Measurements from ENCODE around the gene TSHZ2.
"Not testable (repeated sequence)": the region's sequence is repeated elsewhere in the genome, so short reads cannot be mapped to it uniquely, and the experiment has no call there.

The TSHZ2 gene

DNA sequence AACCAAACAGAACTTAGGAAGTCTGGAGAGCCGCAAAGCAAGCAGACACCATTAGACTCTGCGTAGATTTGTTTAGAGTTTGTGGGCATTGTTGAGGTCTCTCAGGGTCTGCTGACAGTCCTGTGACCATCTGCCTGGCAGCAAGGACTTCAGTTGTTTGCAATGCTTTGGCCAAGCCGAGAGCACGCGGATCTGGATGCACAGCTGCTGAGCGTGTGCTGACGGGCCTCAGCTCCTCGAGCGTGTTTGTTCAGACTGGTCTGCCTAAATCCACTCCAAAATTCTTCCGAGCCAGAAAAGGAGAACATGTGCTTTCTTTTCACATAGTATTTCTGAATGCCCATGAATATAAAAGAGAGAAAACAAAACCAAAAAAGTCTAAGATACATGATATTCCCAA is 462.5 kb downstream of the TSHZ2 start:
- DNase-seq (ENCODE audit: low read depth in 2 of 3, low spot score in 1 of 3) = no peak

GRCh38 chr20:53436927-53437326 is 464.8 kb downstream of the TSHZ2 start:
- not testable (repeated sequence) for DNase-seq (ENCODE audit: low read depth in 2 of 3, low spot score in 1 of 3)

- DNase-seq (ENCODE audit: low read depth in 2 of 3, low spot score in 1 of 3) = no peak
These were observed 466.2 kb downstream of the TSHZ2 start for GRCh38 chr20:53438368-53438767.

DNA sequence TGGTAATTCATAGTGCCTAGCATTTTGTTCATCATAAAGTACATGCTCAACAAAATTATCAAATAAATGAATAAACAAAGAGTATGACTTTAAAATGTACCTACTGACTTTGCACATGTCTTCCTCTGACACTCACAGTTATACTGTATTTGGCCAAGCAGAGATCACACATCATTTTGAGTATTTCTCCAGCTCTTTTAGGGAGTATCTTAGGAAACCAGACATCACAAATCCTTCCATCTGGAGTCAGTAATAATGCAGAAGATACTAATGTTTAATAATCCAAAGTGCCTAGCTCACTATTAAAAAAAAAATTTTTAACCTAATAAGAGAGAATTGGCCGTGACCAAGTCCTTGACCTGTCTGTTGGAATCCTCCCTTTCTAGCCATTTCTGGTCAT is 466.9 kb downstream of the TSHZ2 start:
- DNase-seq (ENCODE audit: low read depth in 2 of 3, low spot score in 1 of 3) = no peak

DNA sequence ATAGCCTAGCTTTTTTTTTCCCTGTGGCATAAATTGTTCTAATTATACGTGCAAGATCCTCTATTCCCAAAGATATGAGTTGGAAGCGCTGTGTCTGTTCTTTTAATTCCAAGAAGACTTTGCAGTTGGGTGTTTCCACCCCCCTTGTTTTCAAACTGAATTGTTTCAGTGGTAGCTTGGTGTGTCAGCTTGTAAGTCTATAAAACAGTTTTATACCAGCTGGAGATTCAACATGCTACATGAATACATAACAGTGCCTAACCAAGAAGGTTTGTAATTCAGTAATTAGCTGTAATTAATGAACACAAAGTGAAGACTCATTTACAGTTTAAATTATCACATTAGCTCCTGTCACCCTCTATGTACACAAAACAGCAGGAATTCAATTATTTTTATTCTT is 467.5 kb downstream of the TSHZ2 start:
- no peak for DNase-seq (ENCODE audit: low read depth in 2 of 3, low spot score in 1 of 3)

DNA sequence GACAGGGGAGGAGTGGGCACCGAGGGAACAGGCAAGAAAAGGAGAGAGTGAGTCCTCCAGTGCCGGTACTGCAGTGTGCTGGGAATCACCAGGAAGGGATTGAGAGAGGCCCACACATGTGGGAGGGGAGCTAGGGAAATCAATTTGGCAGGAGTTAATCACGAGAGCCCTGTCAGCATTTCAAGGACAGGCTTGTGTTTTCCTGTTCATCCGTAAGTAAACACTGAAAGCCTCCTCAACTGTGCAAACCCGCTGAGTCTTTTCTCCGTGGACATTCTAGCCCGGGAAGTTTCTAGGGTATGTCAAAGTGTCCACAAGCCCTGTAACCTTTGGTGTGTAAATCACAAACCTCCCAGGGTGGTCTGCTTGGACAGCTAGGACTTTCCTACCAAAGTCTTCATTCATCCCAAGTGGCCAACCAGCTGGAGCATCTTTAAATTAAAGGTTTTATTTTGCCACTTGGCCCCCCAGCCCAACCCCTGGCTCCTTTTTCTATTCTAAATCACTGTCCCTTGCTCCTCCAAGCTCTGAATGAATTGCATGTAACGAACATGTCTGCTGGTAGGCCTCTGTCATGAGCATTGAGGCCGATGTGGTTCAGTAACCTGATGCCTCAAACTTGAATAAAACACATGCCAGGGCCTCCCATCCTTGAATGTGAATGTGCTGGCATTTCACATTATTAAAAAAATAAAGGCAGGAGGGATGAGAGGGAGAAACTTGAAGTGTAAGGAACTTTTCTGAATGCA is 472.4 kb downstream of the TSHZ2 start:
- DNase-seq (ENCODE audit: low read depth in 2 of 3, low spot score in 1 of 3) = no peak

DNA sequence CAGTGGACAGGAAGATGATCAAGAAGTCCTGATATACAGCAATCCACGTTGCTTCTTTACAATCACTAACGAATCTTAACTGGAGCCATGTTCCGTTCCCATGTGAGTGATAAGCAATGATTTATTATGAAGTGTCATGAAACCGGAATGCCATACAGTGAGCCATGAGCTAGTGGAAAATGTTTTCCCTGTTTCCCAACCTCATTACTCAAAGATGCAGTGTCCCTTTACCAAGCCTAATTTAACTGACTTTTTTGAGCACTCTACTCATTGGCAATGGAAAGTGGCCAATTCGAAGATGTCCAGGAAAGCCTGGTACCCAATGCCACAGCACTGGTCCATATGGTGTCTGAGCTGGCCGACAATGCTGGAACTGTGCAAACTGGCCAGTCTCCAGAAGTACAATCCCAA is 473.2 kb downstream of the TSHZ2 start:
- DNase-seq (ENCODE audit: low read depth in 2 of 3, low spot score in 1 of 3) = no peak

GRCh38 chr20:53445932-53446331 is 473.8 kb downstream of the TSHZ2 start:
- no peak for DNase-seq (ENCODE audit: low read depth in 2 of 3, low spot score in 1 of 3)

- no peak for DNase-seq (ENCODE audit: low read depth in 2 of 3, low spot score in 1 of 3)
These were observed 475.2 kb downstream of the TSHZ2 start for GRCh38 chr20:53447316-53447715.

DNA sequence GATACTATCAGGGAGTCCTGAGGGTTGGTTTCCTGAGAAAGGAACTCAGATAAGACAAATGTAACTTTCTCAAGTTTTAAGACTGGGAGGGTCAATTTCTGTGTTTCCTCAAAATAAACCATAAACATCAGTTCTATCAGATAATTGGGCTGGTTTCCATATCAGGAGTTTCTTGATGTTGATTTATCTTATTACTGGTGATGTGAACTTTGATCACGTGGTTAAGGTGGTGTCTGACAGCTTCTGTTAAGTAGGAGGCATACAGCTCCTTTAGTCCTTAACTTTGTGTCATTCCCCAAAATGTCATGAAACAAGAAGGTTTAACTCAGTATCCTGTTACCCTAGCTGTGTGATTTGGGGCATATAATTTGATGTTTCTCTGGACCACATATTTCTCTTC is 476.3 kb downstream of the TSHZ2 start:
- DNase-seq (ENCODE audit: low read depth in 2 of 3, low spot score in 1 of 3) = no peak

GRCh38 chr20:53448875-53449274 is 476.7 kb downstream of the TSHZ2 start:
- DNase-seq (ENCODE audit: low read depth in 2 of 3, low spot score in 1 of 3) = no peak

GRCh38 chr20:53453076-53453475 is 480.9 kb downstream of the TSHZ2 start:
- no peak for DNase-seq (ENCODE audit: low read depth in 2 of 3, low spot score in 1 of 3)

DNA sequence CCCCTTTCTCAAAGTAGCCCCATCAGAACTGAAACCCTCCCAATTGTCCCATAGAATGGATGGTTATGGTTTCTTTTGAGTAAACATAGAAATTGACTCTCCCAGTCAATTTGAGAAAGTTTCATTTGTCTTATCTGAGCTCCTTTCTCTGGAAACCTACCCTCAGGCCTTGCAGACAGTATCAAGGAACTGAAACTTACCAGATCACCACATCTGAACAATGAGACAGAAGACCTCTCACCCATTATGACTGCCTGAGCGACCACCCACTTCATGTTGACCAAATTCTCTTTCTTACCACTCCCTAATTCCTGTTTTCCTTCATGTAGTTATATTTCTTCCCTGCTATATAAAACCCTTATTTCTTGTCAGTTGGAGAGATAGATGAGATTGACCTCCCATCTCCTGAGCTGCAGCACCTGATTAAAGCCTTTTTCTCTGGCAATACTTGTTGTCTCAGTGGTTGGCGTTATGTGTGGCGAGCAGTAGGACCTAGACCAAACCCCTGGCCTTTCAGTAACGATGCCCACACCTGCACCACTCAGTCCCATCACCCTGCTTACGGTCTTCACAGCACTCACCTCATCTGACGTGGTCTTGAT is 482.6 kb downstream of the TSHZ2 start:
- DNase-seq (ENCODE audit: low read depth in 2 of 3, low spot score in 1 of 3) = no peak

DNA sequence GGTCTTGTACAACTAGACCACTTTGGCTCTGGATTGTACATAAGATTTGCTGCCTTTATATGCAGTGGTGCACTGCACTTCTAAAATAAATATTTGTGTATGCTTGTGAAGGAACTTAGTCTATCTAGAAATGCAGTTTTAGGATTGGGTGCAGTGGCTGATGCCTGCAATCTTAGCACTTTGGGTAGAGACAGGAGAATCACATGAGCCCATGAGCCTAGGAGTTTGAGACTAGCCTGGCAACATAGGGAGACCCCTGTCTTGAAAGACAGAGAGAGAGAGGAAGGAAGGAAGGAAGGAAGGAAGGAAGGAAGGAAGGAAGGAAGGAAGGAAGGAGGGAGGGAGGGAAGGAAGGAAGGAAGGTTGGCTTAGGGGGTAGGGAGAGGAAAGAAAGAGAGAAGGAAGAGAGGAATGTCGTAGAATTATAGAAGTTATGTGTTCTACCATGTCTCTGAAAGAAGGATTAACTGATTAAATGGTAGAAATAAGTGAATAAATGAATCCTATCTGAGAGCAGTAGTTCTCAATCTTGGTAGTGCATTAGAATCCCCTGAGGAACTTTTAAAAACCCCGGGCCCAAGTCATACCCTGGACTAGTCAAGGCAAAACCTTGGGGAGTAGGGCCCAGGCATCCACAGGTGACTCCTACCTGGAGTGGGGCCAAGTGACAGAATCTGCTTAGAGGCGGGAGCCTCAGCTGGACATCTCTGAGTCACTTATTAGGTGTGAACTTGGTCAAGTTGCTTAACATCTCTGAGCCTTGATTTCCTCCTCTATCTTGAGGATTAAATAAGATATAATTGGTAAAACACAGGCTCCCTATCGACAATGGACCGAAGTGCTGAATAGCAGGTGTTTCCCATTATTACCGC is 491.2 kb downstream of the TSHZ2 start:
- DNase-seq (ENCODE audit: low read depth in 2 of 3, low spot score in 1 of 3) = no peak

DNA sequence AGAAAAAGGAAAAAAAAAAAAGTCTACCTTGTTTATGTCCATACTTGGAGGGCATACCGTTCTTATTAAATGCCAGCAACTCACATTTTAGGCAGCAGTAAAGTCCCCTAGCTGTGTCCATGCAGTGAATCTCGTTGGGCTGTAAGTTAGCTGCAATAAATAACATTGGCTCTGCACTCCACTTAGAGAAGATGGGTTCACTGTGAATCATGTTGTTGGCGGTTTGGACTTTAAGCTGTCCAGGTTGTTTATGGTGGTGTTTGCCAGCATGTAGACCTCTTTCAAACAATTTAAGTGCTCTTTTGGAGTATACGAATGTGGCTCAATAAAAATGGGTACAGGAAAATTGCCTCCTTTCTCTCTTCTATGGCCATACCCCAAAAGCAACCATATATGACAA is 494.1 kb downstream of the TSHZ2 start:
- no peak for DNase-seq (ENCODE audit: low read depth in 2 of 3, low spot score in 1 of 3)

DNA sequence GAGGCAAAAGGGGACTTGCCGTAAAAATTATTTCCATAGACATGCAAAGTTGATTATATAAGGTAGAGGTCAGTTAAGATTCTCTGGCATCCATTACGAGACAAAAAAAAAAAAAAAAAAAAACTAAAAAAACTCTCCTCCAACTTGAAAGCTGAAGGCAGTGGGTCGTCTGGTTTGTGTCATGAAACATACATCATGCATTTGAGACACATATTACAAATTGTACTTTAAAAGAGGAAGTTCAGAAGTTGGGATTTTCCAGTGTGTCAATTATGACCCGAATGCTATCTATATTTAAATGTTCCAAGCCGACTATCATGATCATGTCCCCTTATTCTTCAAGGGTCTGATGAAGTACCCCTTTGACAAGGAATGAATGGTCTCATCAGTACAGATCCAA is 496.4 kb downstream of the TSHZ2 start:
- no peak for DNase-seq (ENCODE audit: low read depth in 2 of 3, low spot score in 1 of 3)

GRCh38 chr20:53472859-53473258 is 500.7 kb downstream of the TSHZ2 start:
- DNase-seq (ENCODE audit: low read depth in 2 of 3, low spot score in 1 of 3) = not testable (repeated sequence)

DNA sequence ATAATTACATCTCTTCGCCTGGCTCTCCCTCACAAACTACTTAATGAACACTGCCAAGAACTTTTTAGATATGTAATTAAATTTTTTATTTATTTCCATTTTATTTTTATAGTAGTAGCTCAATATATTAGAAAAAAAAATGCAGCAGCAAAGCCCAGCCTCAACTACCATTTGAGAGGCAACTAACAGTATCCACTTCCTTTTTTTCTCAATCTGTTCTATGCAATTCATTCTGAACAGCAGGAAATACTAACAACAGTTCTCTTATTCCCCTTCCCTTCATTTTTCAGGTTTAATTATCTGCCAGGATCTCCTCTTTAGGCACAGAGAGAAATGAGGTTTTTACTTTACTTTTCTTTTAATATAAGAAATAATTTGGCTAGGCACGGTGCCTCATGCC is 508.8 kb downstream of the TSHZ2 start:
- DNase-seq (ENCODE audit: low read depth in 2 of 3, low spot score in 1 of 3) = no peak

DNA sequence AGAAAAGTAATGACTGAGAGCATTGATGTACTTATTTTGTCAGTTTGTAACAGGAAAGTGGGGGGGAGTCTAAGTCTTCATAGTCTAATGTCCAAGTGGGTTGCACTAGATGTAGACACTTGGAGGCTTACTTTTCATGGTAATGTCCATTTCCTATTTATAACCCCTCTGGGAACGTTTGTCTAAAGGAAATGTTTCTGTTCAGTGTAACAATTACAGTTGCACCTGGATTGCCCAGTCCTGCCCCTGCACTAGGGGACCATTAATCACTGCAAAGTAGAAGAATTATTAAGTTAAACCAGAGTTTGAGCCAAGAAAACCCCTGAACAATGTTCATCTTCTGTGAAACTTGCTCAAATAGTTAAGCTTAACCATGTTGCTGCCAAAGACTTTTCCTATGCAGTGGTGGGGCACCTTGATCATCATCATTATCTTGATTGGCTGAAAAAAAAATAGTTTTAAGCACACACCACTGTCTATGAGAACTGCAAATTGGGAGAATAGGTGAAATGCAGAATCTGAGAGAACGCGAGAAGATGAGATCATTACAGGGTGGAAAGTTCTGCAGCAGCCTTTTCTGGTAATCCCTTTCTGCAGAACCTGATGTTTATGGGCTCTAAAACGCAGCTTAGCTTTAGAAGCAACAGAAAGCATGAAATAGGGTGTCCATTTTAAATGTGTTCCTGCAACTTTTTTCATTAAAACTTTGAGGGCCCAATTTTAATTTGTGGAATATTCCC is 515.5 kb downstream of the TSHZ2 start:
- DNase-seq (ENCODE audit: low read depth in 2 of 3, low spot score in 1 of 3) = no peak

DNA sequence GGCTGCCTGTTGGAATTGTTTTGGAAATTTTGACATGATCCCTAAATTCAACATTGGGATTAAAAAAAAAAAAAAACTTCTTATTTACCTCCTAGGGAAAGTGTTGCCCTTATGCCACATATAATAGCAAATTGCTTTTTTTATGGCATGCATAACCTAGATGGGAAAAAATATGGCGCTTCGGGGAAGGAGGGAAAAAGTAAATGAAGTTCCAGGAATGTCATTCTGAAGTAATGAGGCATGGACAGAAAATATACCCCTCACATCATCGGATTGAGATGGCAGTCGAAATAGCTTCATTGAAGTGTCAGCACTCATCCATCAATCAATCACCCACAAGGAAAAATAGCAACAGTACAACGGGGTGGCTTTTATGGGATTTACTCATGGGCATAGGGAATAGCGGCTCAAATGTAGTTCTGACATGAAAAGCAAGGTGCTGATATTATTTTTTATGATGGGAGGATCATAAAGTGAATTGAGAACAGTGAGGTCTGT is 516.7 kb downstream of the TSHZ2 start:
- DNase-seq (ENCODE audit: low read depth in 2 of 3, low spot score in 1 of 3) = no peak

GRCh38 chr20:53489528-53489927 is 517.4 kb downstream of the TSHZ2 start:
- DNase-seq (ENCODE audit: low read depth in 2 of 3, low spot score in 1 of 3) = no peak
